ENCODE measurements around the gene NUDT8. TPM values are rescaled to one million over a fixed set of nuclear protein-coding genes. Genes with fewer than 3 reads are reported as not detected.

The NUDT8 gene
- total and polyA plus RNA-seq, 10 of the 15 experiments (the other 5 are each of a cell fraction or from before 2014, with no cell fraction given) = 0.32 to 18.2 (median 9.8) TPM

- no peak for TF ChIP-seq PKNOX1 (IDR thresholded peaks at IDR 0.05)
- TF ChIP-seq NFYA (IDR thresholded peaks at IDR 0.05; ENCODE audit: borderline replicate concordance, low read depth, low read length) = no peak
- no peak for TF ChIP-seq BCL3 (IDR thresholded peaks at IDR 0.05; ENCODE audit: borderline replicate concordance, insufficient read depth, low read depth, low read length, poor library complexity, severe bottlenecking)
- TF ChIP-seq CHD1 (IDR thresholded peaks at IDR 0.05; ENCODE audit: low read depth, low read length) = no peak
- TF ChIP-seq POLR2A (IDR thresholded peaks at IDR 0.05; ENCODE audit: low read depth, low read length) = no peak
- TF ChIP-seq ZNF687 (IDR thresholded peaks at IDR 0.05) = no peak
Measured at GRCh38 chr11:67670316-67671210, 40.8 kb upstream of the NUDT8 start (continued).
